ENCODE measurements around the gene OSBPL10. TPM values are rescaled to one million over a fixed set of nuclear protein-coding genes. Genes with fewer than 3 reads are reported as not detected.

Gene OSBPL10
- total and polyA plus RNA-seq, 7 donors, result 0.75 to 4.6 (median 2.3) TPM

DNA sequence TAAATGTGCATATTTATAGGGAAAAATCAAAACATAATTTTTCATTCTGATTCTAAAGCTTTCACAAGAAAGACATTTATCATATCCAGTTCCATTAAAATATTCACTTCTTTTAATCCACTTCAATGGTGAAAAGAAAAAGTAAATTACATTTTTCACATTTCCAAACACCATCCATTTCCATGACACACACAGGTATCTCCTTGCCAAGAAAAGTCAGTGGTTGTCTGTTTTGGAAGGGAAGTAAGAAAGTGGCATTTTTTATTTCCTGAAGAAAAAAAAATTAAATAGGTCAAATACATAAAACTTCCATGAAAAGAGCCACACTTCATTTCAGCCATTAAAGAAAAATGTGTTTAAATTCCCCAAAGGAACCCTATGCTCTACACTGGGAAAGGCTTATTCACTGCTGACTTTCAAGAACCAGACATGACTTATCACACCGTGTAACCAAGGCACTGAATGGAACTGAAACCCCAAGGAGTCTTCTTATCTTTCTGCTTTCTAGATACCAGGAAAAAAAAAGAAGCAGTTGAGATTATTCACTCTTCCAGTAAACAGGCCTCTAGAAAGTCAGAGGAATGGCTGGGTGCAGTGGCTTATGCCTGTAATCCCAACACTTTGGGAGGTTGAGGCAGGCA lies 44.5 kb downstream of the OSBPL10 start:
- TF ChIP-seq, protein P1, sequence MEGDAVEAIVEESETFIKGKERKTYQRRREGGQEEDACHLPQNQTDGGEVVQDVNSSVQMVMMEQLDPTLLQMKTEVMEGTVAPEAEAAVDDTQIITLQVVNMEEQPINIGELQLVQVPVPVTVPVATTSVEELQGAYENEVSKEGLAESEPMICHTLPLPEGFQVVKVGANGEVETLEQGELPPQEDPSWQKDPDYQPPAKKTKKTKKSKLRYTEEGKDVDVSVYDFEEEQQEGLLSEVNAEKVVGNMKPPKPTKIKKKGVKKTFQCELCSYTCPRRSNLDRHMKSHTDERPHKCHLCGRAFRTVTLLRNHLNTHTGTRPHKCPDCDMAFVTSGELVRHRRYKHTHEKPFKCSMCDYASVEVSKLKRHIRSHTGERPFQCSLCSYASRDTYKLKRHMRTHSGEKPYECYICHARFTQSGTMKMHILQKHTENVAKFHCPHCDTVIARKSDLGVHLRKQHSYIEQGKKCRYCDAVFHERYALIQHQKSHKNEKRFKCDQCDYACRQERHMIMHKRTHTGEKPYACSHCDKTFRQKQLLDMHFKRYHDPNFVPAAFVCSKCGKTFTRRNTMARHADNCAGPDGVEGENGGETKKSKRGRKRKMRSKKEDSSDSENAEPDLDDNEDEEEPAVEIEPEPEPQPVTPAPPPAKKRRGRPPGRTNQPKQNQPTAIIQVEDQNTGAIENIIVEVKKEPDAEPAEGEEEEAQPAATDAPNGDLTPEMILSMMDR (IDR thresholded peaks at IDR 0.05), result no peak
- no peaks in the 10 kb centered on the region for H3K4me1 ChIP-seq
- no peak overlapping the region for H3K4me3 ChIP-seq
- no peaks in the 10 kb centered on the region for H3K36me3 ChIP-seq (ENCODE audit: insufficient read depth in 1 of 2, low read depth in 1 of 2)
- no peaks in the 10 kb centered on the region for H3K9me3 ChIP-seq
- intact Hi-C loops (cut with DNase I), result no loop called here
- H3K27me3 ChIP-seq (ENCODE audit: insufficient read depth in 3 of 3, low read length in 2 of 3), result no peaks in the 10 kb centered on the region
- H3K27ac ChIP-seq, result no peak overlapping the region
- ATAC-seq (no peak), DNase-seq (no peak)
- 19 to 38% (median 27%) methylated on average over 1 of the region's 1 CpG for WGBS, 3 donors

DNA sequence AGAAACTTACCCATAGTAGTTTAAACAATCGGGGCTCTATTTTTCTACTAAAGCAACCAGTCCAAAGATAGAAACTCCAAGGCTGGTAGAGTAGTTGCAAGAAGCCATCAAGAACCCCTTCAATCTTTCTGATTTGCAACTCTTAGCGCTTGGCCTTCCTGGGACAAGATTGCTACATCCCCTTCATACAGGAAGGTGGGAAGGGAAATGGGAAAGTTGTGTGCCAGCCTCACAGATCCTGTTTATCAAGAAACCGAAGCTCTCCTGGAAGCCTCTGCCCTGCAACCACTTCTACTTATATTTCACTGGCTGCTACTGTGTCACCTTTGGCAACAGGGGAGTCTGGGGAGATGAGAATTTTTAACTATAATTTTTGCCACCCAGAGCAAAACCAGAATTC lies 46.2 kb downstream of the OSBPL10 start:
- DNase-seq, result no peak
- H3K27ac ChIP-seq, result no peak overlapping the region
- intact Hi-C loops (cut with DNase I), result no loop called here
- no peak for ATAC-seq
- TF ChIP-seq, protein P1 (IDR thresholded peaks at IDR 0.05), result no peak
- no peaks in the 10 kb centered on the region for H3K36me3 ChIP-seq (ENCODE audit: insufficient read depth in 1 of 2, low read depth in 1 of 2)
- H3K4me1 ChIP-seq, result no peaks in the 10 kb centered on the region
- H3K27me3 ChIP-seq (ENCODE audit: insufficient read depth in 3 of 3, low read length in 2 of 3), result no peaks in the 10 kb centered on the region
- H3K4me3 ChIP-seq, result no peak overlapping the region
- 46 to 65% (median 57%) methylated on average over 3 of the region's 3 CpGs for WGBS, 3 donors
- no peaks in the 10 kb centered on the region for H3K9me3 ChIP-seq

DNA sequence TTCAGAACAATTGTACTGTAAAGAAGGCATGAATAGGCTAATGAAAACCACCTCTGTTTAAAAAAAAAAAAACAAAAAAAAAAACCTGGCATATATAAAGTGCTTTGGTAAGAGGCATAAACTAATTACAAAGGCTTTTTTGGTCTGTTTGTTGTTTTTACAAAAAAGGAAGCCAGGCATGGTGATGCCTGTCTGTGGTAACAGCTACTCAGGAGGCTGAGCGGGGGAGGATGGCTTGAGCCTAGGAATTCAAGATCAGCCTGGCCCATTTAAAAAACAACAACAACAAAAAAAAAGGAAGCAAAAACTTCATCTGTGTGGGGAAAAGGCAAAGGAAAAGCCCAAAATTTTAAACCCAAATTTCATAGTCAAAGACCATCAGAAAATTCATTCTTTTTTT lies 47.0 kb downstream of the OSBPL10 start:
- Histone ChIP-seq H3K9me3 (no peaks in the 10 kb centered on the region), H3K4me1 (no peaks in the 10 kb centered on the region), H3K4me3 (no peak overlapping the region), H3K27me3 (ENCODE audit: insufficient read depth in 3 of 3, low read length in 2 of 3) (no peaks in the 10 kb centered on the region), H3K27ac (no peak overlapping the region), H3K36me3 (ENCODE audit: insufficient read depth in 1 of 2, low read depth in 1 of 2) (no peaks in the 10 kb centered on the region)
- ATAC-seq (no peak), DNase-seq (no peak)
- intact Hi-C loops (cut with DNase I), result no loop called here
- 81 to 96% (median 93%) methylated on average over 1 of the region's 1 CpG for whole genome bisulfite sequencing, 3 donors
- TF ChIP-seq, protein P1 (IDR thresholded peaks at IDR 0.05), result no peak

DNA sequence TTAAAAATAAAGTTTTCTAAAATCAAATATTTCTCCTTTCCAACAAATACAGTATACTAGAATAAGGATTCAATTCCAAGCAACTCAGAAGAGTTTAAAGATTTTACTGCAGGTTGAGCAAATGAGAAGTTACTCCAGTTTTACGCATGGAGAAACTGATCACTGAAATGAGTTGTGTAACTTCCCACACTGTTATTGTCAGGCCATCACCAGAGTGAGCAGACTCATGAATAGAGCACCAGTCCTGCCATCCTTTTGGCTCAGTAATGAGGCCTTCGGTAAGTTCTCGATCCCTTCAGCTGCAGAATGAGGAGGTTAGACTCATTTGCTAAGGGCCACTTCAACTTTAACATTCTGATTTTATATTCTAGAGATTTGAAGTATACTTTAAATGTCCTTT lies 48.1 kb downstream of the OSBPL10 start:
- ATAC-seq (no peak), DNase-seq (no peak)
- Histone ChIP-seq H3K36me3 (ENCODE audit: insufficient read depth in 1 of 2, low read depth in 1 of 2) (no peaks in the 10 kb centered on the region), H3K27ac (no peak overlapping the region), H3K4me1 (no peaks in the 10 kb centered on the region), H3K9me3 (no peaks in the 10 kb centered on the region), H3K4me3 (no peak overlapping the region), H3K27me3 (ENCODE audit: insufficient read depth in 3 of 3, low read length in 2 of 3) (no peaks in the 10 kb centered on the region)
- TF ChIP-seq, protein P1 (IDR thresholded peaks at IDR 0.05), result no peak
- intact Hi-C loops (cut with DNase I), result no loop called here
- 94 to 97% (median 95%) methylated on average over 3 of the region's 3 CpGs for WGBS, 3 donors

All from psoas muscle (tissue), 8 donors.